SK-N-SH (cell line): ENCODE data around the gene SLITRK4. TPM values are rescaled to one million over a fixed set of nuclear protein-coding genes. Genes with fewer than 3 reads are reported as not detected.

Experiments
- CTCF ChIA-PET: fragments of 300-600, 350-600 bp; formaldehyde crosslinking; extraction: SDS; loops from one replicate; lab custom pipeline; 2021; lab: Yijun Ruan, JAX
- POLR2A ChIA-PET: fragments of 350-600 bp; sonication (Branson Sonifier 250); formaldehyde crosslinking; extraction: SDS; loops from one replicate; lab custom pipeline; 2020; ENCODE audit warnings: antibody characterized with exemption, inconsistent platforms; lab: Yijun Ruan, JAX
- DNase-seq: peaks from one replicate; pipeline ENCODE4 v3.0.0; 2012
- H2AFZ ChIP-seq: fragments of 200-600 bp; sonication (generic); 2 replicates; pipeline ENCODE4 v1.8.1; 2016; ENCODE audit warnings: antibody characterized with exemption, mild to moderate bottlenecking, low read depth
- H3F3A ChIP-seq: fragments of 200-600 bp; sonication (generic); replicated peaks from 2 replicates; pipeline ENCODE3; 2016; ENCODE audit warnings: antibody characterized with exemption, mild to moderate bottlenecking; ENCODE audit not compliant: insufficient read depth
- H3K27ac ChIP-seq, 2 experiments: fragments of 200-500 bp in 1 of 2; fragments of 200-600 bp in 1 of 2; sonication (Bioruptor generic) in 1 of 2; sonication (generic), shearing (Covaris generic) in 1 of 2; 2 replicates each; pipeline versions ENCODE4 v1.5.1 to v1.6.1; 2014 to 2016; ENCODE audit warnings: low read depth in 2 of 2, inconsistent platforms in 1 of 2, low read length in 1 of 2, mild to moderate bottlenecking in 1 of 2, mixed read lengths in 1 of 2
- H3K27me3 ChIP-seq: fragments of 200-600 bp; sonication (generic), shearing (Covaris generic); 2 replicates; pipeline ENCODE4 v1.6.1; 2016; ENCODE audit warnings: mixed run types; ENCODE audit not compliant: insufficient read depth
- H3K36me3 ChIP-seq, 2 experiments: fragments of 200-500 bp in 1 of 2; fragments of 200-600 bp in 1 of 2; sonication (Bioruptor generic) in 1 of 2; sonication (generic) in 1 of 2; replicated peaks in 1 of 2; 2 replicates each; pipeline versions ENCODE3 to v1.5.1; 2014 to 2016; ENCODE audit warnings: low read length in 1 of 2, mild to moderate bottlenecking in 1 of 2; ENCODE audit not compliant: insufficient read depth in 2 of 2, control insufficient read depth in 1 of 2
- H3K4me1 ChIP-seq, 2 experiments: fragments of 200-500 bp in 1 of 2; fragments of 200-600 bp in 1 of 2; sonication (Bioruptor generic) in 1 of 2; sonication (generic), shearing (Covaris generic) in 1 of 2; 2 replicates each; pipeline versions ENCODE4 v1.5.1 to v1.6.1; 2014 to 2016; ENCODE audit warnings: low read depth in 1 of 2, low read length in 1 of 2, mixed run types in 1 of 2; ENCODE audit not compliant: insufficient read depth in 2 of 2, control insufficient read depth in 1 of 2
- H3K4me2 ChIP-seq: fragments of 200-600 bp; sonication (generic), shearing (Covaris generic); 2 replicates; pipeline ENCODE4 v1.6.1; 2017; ENCODE audit warnings: mixed run types
- H3K4me3 ChIP-seq, 2 experiments: fragments of 200-500 bp in 1 of 2; fragments of 200-600 bp in 1 of 2; sonication (Bioruptor generic) in 1 of 2; sonication (generic), shearing (Covaris generic) in 1 of 2; 2 replicates each; pipeline versions ENCODE4 v1.5.1 to v1.8.1; 2014 to 2016; ENCODE audit warnings: low read depth in 2 of 2, inconsistent platforms in 1 of 2, low read length in 1 of 2, mild to moderate bottlenecking in 1 of 2, mixed read lengths in 1 of 2, moderate library complexity in 1 of 2
- H3K79me2 ChIP-seq: fragments of 200-600 bp; sonication (generic); 2 replicates; pipeline ENCODE4 v1.8.1; 2017; ENCODE audit warnings: mild to moderate bottlenecking; ENCODE audit not compliant: insufficient read depth
- H3K9ac ChIP-seq: fragments of 200-600 bp; sonication (generic); 2 replicates; pipeline ENCODE4 v1.6.1; 2017; ENCODE audit warnings: mixed run types
- H3K9me2 ChIP-seq: fragments of 200-600 bp; sonication (generic); 2 replicates; pipeline ENCODE4 v1.6.1; 2017; ENCODE audit warnings: mixed run types
- H3K9me3 ChIP-seq: fragments of 200-600 bp; sonication (generic); 2 replicates; pipeline ENCODE4 v1.6.1; 2017; ENCODE audit warnings: mixed run types, mild to moderate bottlenecking, moderate library complexity
- H4K20me1 ChIP-seq: fragments of 200-600 bp; sonication (generic); 2 replicates; pipeline ENCODE4 v1.6.1; 2017; ENCODE audit warnings: mild to moderate bottlenecking, mixed run types; ENCODE audit not compliant: insufficient read depth
- CHD2 ChIP-seq: fragments of 150-350 bp; IDR thresholded peaks from 2 replicates; pipeline ENCODE4 v1.6.1; 2018; ENCODE audit warnings: low read length; ENCODE audit not compliant: partially characterized antibody
- ELF1 ChIP-seq: IDR thresholded peaks from 2 replicates; pipeline ENCODE4 v1.4.0; 2012
- EZH2phosphoT487 ChIP-seq: fragments of 200-600 bp; sonication (generic); IDR thresholded peaks from 2 replicates; pipeline ENCODE4 v1.6.1; 2017; ENCODE audit warnings: low read depth, mixed run types, mild to moderate bottlenecking, antibody characterized with exemption, moderate library complexity, borderline replicate concordance
- FOSL2 ChIP-seq: IDR thresholded peaks from 2 replicates; pipeline ENCODE4 v1.4.0; 2012; ENCODE audit warnings: low read depth, mild to moderate bottlenecking, moderate library complexity, borderline replicate concordance
- GATA2 ChIP-seq: sonication (generic); formaldehyde crosslinking; IDR thresholded peaks from 2 replicates; pipeline ENCODE4 v1.5.0; 2020; ENCODE audit warnings: mild to moderate bottlenecking, missing genetic modification reagents
- NFIC ChIP-seq: IDR thresholded peaks from 2 replicates; pipeline ENCODE4 v1.4.0; 2012; ENCODE audit warnings: borderline replicate concordance
- POLR2AphosphoS5 ChIP-seq: IDR thresholded peaks from 2 replicates; pipeline ENCODE4 v1.6.1; 2012; ENCODE audit warnings: low read depth, low read length
- RAD21 ChIP-seq: IDR thresholded peaks from 2 replicates; pipeline ENCODE4 v1.6.1; 2012; ENCODE audit warnings: mild to moderate bottlenecking, low read length
- RCOR1 ChIP-seq: fragments of 150-350 bp; IDR thresholded peaks from 2 replicates; pipeline ENCODE4 v1.6.1; 2017; ENCODE audit warnings: antibody characterized with exemption, low read length
- REST ChIP-seq: IDR thresholded peaks from 2 replicates; pipeline ENCODE4 v1.6.1; 2012; ENCODE audit warnings: mild to moderate bottlenecking, low read depth, low read length, moderate library complexity
- RXRA ChIP-seq: IDR thresholded peaks from 2 replicates; pipeline ENCODE4 v1.4.0; 2012; ENCODE audit warnings: low read depth, mild to moderate bottlenecking, borderline replicate concordance
- TAF1 ChIP-seq: IDR thresholded peaks from 2 replicates; pipeline ENCODE4 v1.6.1; 2012; ENCODE audit warnings: low read depth, mild to moderate bottlenecking, low read length, moderate library complexity, borderline replicate concordance
- USF1 ChIP-seq: IDR thresholded peaks from 2 replicates; pipeline ENCODE4 v1.4.0; 2012; ENCODE audit warnings: low read depth, borderline replicate concordance
- WGBS: methylation state at CpG from one replicate; pipeline ENCODE4 v1.1.6; 2017; ENCODE audit warnings: low lambda C conversion rate; 5-methylcytosine and 5-hydroxymethylcytosine counted together
- polyA plus RNA-seq, 3 experiments: library from polyadenylated mRNA; depleted of rRNA; stranded (reverse); fragments of >200 nt; gene quantifications; 2 replicates each; pipeline ENCODE4 v1.2.3, GENCODE V29; 2012
- TF ChIP-seq, protein P1 (sequence below): fragments of 200-600 bp; sonication (generic); IDR thresholded peaks from 2 replicates; pipeline ENCODE4 v1.6.1; 2017; ENCODE audit warnings: antibody characterized with exemption, mild to moderate bottlenecking, moderate library complexity
- TF ChIP-seq, protein P2 (sequence below): IDR thresholded peaks from 2 replicates; pipeline ENCODE4; 2012
- TF ChIP-seq, protein P3 (sequence below): fragments of 150-350 bp; IDR thresholded peaks from 2 replicates; pipeline ENCODE4 v1.6.1; 2016; ENCODE audit warnings: mild to moderate bottlenecking, low read depth, low read length

The SLITRK4 gene
- polyA plus RNA-seq, 1 of the 3 experiments (the other 2 are of a cell fraction): not detected

GRCh38 chrX:143581240-143581639, 54.7 kb downstream of the SLITRK4 start:
- Histone ChIP-seq H3K9ac (no peak overlapping the region), H3K4me2 (no peak overlapping the region), H3F3A (no peaks in the 10 kb centered on the region), H3K9me3 (no peaks in the 10 kb centered on the region), H2AFZ (no peak overlapping the region), H4K20me1 (no peaks in the 10 kb centered on the region), H3K36me3 (no peaks in the 10 kb centered on the region), H3K9me2 (no peaks in the 10 kb centered on the region), H3K27me3 (no peaks in the 10 kb centered on the region), H3K27ac (no peak overlapping the region)
- ChIA-PET POLR2A (no interaction called here), CTCF (no interaction called here)
- 2% methylated on average over 2 of the region's 2 CpGs for whole genome bisulfite sequencing
- DNase-seq: no peak
- no peak for TF ChIP-seq TAF1
- TF ChIP-seq, protein P1, sequence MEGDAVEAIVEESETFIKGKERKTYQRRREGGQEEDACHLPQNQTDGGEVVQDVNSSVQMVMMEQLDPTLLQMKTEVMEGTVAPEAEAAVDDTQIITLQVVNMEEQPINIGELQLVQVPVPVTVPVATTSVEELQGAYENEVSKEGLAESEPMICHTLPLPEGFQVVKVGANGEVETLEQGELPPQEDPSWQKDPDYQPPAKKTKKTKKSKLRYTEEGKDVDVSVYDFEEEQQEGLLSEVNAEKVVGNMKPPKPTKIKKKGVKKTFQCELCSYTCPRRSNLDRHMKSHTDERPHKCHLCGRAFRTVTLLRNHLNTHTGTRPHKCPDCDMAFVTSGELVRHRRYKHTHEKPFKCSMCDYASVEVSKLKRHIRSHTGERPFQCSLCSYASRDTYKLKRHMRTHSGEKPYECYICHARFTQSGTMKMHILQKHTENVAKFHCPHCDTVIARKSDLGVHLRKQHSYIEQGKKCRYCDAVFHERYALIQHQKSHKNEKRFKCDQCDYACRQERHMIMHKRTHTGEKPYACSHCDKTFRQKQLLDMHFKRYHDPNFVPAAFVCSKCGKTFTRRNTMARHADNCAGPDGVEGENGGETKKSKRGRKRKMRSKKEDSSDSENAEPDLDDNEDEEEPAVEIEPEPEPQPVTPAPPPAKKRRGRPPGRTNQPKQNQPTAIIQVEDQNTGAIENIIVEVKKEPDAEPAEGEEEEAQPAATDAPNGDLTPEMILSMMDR: no peak
- no peak for TF ChIP-seq FOSL2
- no peak for TF ChIP-seq POLR2AphosphoS5
- no peak for TF ChIP-seq NFIC
- TF ChIP-seq GATA2: no peak
- TF ChIP-seq, protein P2, sequence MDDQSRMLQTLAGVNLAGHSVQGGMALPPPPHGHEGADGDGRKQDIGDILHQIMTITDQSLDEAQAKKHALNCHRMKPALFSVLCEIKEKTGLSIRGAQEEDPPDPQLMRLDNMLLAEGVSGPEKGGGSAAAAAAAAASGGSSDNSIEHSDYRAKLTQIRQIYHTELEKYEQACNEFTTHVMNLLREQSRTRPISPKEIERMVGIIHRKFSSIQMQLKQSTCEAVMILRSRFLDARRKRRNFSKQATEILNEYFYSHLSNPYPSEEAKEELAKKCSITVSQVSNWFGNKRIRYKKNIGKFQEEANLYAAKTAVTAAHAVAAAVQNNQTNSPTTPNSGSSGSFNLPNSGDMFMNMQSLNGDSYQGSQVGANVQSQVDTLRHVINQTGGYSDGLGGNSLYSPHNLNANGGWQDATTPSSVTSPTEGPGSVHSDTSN: no peak
- no peak for TF ChIP-seq EZH2phosphoT487
- no peak for TF ChIP-seq ELF1
- TF ChIP-seq RXRA: no peak
- no peak for TF ChIP-seq USF1
- no peak for TF ChIP-seq RCOR1
- TF ChIP-seq REST: no peak
- TF ChIP-seq, protein P3, sequence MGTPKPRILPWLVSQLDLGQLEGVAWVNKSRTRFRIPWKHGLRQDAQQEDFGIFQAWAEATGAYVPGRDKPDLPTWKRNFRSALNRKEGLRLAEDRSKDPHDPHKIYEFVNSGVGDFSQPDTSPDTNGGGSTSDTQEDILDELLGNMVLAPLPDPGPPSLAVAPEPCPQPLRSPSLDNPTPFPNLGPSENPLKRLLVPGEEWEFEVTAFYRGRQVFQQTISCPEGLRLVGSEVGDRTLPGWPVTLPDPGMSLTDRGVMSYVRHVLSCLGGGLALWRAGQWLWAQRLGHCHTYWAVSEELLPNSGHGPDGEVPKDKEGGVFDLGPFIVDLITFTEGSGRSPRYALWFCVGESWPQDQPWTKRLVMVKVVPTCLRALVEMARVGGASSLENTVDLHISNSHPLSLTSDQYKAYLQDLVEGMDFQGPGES: no peak
- TF ChIP-seq RAD21: no peak
- no peak for TF ChIP-seq CHD2
- TF ChIP-seq, all 33 proteins: peak for 0
- Histone ChIP-seq H3K79me2 (no peaks in the 10 kb centered on the region), H3K4me3 (no peak overlapping the region), H3K4me1 (no peaks in the 10 kb centered on the region)
